ENCODE results near the gene SPTAN1. TPM values are rescaled to one million over a fixed set of nuclear protein-coding genes. Genes with fewer than 3 reads are reported as not detected.

SPTAN1 gene
- total RNA-seq, 6 experiments from 2014 or later = 74.6 to 141 (median 98.6) TPM

GRCh38 chr9:128610897-128611296 lies 58.5 kb downstream of the SPTAN1 start:
- intact Hi-C loops (cut with DNase I) = no loop called here
- H3K4me1 ChIP-seq = peaks cover 0 to 22% (median 9%) of the 10 kb centered on the region in 4 donors
- DNase-seq (no peak), ATAC-seq (no peak)
- peaks cover 4 to 90% (median 54%) of the 10 kb centered on the region in 4 donors for H3K36me3 ChIP-seq
- no peak overlapping the region for H3K27ac ChIP-seq
- H3K9me3 ChIP-seq = no peaks in the 10 kb centered on the region
- WGBS (ENCODE audit: insufficient coverage, low coverage, low lambda C conversion rate, missing lambda C conversion rate) = 86% methylated on average over 2 of the region's 3 CpGs
- no peak for TF ChIP-seq POLR2A (IDR thresholded peaks at IDR 0.05)
- no peak for TF ChIP-seq CTCF (IDR thresholded peaks at IDR 0.05)
- H3K27me3 ChIP-seq = no peaks in the 10 kb centered on the region
- H3K4me3 ChIP-seq = no peak overlapping the region

GRCh38 chr9:128611600-128612394 lies 59.4 kb downstream of the SPTAN1 start:
- H3K27me3 ChIP-seq = no peaks in the 10 kb centered on the region
- peak in 1 of 3 donors; percentile 72 for DNase-seq
- intact Hi-C loops (cut with DNase I) = no loop called here
- H3K9me3 ChIP-seq = no peaks in the 10 kb centered on the region
- peaks cover 0 to 22% (median 9%) of the 10 kb centered on the region in 4 donors for H3K4me1 ChIP-seq
- H3K4me3 ChIP-seq = no peak overlapping the region
- ATAC-seq = peak; percentile 11 to 60 (median 34)
- TF ChIP-seq POLR2A (IDR thresholded peaks at IDR 0.05) (no peak), CTCF (IDR thresholded peaks at IDR 0.05) (no peak)
- 54% methylated on average over 4 of the region's 12 CpGs for WGBS (ENCODE audit: insufficient coverage, low coverage, low lambda C conversion rate, missing lambda C conversion rate)
- H3K27ac ChIP-seq = peak overlapping the region in 1 of 3 donors; percentile 56
- H3K36me3 ChIP-seq = peaks cover 4 to 94% (median 57%) of the 10 kb centered on the region in 4 donors

- Histone ChIP-seq H3K4me1 (peaks cover 0 to 14% (median 5%) of the 10 kb centered on the region in 4 donors), H3K36me3 (peaks cover 4 to 94% (median 65%) of the 10 kb centered on the region in 4 donors), H3K9me3 (no peaks in the 10 kb centered on the region), H3K27me3 (no peaks in the 10 kb centered on the region), H3K4me3 (no peak overlapping the region), H3K27ac (no peak overlapping the region)
- DNase-seq (no peak), ATAC-seq (peak in 1 of 4 donors; percentile 38)
- intact Hi-C loops (cut with DNase I) = no loop called here
- WGBS (ENCODE audit: insufficient coverage, low coverage, low lambda C conversion rate, missing lambda C conversion rate) = 83% methylated on average over 1 of the region's 1 CpG
- TF ChIP-seq POLR2A (IDR thresholded peaks at IDR 0.05) (no peak), CTCF (IDR thresholded peaks at IDR 0.05) (no peak)
These were observed 62.3 kb downstream of the SPTAN1 start for GRCh38 chr9:128614728-128615127.

- no peaks in the 10 kb centered on the region for H3K9me3 ChIP-seq
- H3K4me3 ChIP-seq = no peak overlapping the region
- 80% methylated on average over 1 of the region's 12 CpGs for WGBS (ENCODE audit: insufficient coverage, low coverage, low lambda C conversion rate, missing lambda C conversion rate)
- no peak for TF ChIP-seq CTCF (IDR thresholded peaks at IDR 0.05)
- no peak for TF ChIP-seq POLR2A (IDR thresholded peaks at IDR 0.05)
- no peaks in the 10 kb centered on the region for H3K27me3 ChIP-seq
- ATAC-seq (no peak), DNase-seq (no peak)
- H3K4me1 ChIP-seq = peaks cover 0 to 14% (median 5%) of the 10 kb centered on the region in 4 donors
- intact Hi-C loops (cut with DNase I) = no loop called here
- H3K27ac ChIP-seq = no peak overlapping the region
- H3K36me3 ChIP-seq = peaks cover 4 to 93% (median 71%) of the 10 kb centered on the region in 4 donors
These were observed 63.2 kb downstream of the SPTAN1 start for GRCh38 chr9:128615571-128615970.

All from right lobe of liver (tissue), 6 donors.